GM12873 (cell line): Measurements from ENCODE around the gene GABBR2.

ENCODE experiments used
- CTCF ChIP-seq: IDR thresholded peaks from 2 replicates; pipeline ENCODE4 v1.5.1; 2012; ENCODE audit warnings: low read depth, mild to moderate bottlenecking, moderate library complexity, low read length, control low read depth; ENCODE audit not compliant: insufficient read depth; ENCODE audit errors: missing control alignments

The GABBR2 gene

GRCh38 chr9:98334796-98335195, 373.9 kb downstream of the GABBR2 start:
- no peak for TF ChIP-seq CTCF

- no peak for TF ChIP-seq CTCF
These were observed 374.8 kb downstream of the GABBR2 start for GRCh38 chr9:98333703-98334582.

GRCh38 chr9:98332405-98332831, 376.3 kb downstream of the GABBR2 start:
- TF ChIP-seq CTCF = no peak

- TF ChIP-seq CTCF = no peak
These were observed 377.0 kb downstream of the GABBR2 start for GRCh38 chr9:98331536-98332259.

- TF ChIP-seq CTCF = no peak
These were observed 377.9 kb downstream of the GABBR2 start for GRCh38 chr9:98330831-98331230.

- no peak for TF ChIP-seq CTCF
These were observed 378.8 kb downstream of the GABBR2 start for GRCh38 chr9:98329904-98330303.

- TF ChIP-seq CTCF = no peak
These were observed 379.5 kb downstream of the GABBR2 start for GRCh38 chr9:98329281-98329680.
